Mammary epithelial cell (primary cell): ENCODE measurements around the gene TFEB.

Experiments used
- EZH2 ChIP-seq: IDR thresholded peaks from 2 replicates; pipeline ENCODE4 v1.6.1; 2012; ENCODE audit warnings: low read length, inconsistent platforms, borderline replicate concordance
- TF ChIP-seq, protein P1 (sequence below), 2 donors: IDR thresholded peaks in 1 of 2; conservative IDR thresholded peaks in 1 of 2; 2 replicates each; pipeline ENCODE4 v1.5.1; 2011 to 2012; ENCODE audit warnings: inconsistent platforms in 2 of 2, low read length in 2 of 2, mild to moderate bottlenecking in 2 of 2, control low read depth in 1 of 2, low read depth in 1 of 2; ENCODE audit not compliant: insufficient read depth in 1 of 2; ENCODE audit errors: extremely low read depth in 1 of 2

DNA sequence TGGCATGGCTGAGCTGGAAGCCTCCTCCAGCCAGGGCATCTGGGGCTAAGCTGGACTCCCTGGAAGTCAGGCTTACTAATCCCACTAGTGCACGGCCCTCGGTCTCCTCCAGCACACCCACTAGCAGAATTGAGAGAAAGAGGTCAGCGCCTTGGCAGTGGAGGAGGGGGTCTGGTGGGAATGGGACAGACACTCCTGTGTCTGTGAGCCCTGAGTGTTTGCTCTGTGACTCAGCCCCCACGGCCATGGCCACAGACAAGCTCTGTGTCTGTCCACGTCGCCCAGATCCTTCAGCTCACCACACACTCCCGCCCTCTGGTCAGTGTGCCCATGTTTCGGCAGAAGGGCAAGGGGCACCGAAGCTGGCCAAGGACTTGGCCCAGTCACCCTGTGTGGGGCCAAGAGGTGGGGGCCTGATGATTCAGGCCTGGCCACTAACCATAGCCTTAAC, 88.3 kb downstream of the TFEB start:
- TF ChIP-seq EZH2 = no peak
- TF ChIP-seq, protein P1, sequence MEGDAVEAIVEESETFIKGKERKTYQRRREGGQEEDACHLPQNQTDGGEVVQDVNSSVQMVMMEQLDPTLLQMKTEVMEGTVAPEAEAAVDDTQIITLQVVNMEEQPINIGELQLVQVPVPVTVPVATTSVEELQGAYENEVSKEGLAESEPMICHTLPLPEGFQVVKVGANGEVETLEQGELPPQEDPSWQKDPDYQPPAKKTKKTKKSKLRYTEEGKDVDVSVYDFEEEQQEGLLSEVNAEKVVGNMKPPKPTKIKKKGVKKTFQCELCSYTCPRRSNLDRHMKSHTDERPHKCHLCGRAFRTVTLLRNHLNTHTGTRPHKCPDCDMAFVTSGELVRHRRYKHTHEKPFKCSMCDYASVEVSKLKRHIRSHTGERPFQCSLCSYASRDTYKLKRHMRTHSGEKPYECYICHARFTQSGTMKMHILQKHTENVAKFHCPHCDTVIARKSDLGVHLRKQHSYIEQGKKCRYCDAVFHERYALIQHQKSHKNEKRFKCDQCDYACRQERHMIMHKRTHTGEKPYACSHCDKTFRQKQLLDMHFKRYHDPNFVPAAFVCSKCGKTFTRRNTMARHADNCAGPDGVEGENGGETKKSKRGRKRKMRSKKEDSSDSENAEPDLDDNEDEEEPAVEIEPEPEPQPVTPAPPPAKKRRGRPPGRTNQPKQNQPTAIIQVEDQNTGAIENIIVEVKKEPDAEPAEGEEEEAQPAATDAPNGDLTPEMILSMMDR (conservative IDR thresholded peaks at IDR 0.05 in 1 of 2, IDR thresholded peaks at IDR 0.05 in 1 of 2; ENCODE audit: extremely low read depth in 1 of 2, insufficient read depth in 1 of 2, low read depth in 1 of 2, low read length in 2 of 2) = no peak
